ENCODE measurements around the gene ACOT4.
A peak's percentile ranks its signal among the peaks of the same experiment; 100 is the strongest.
"Not testable (repeated sequence)": the region's sequence is repeated elsewhere in the genome, so short reads cannot be mapped to it uniquely, and the experiment has no call there.

ACOT4 gene

GRCh38 chr14:73591690-73592449 lies at the start of gene ACOT4:
Gene ACOT4, plus strand, starts transcription at chr14:73591873. Its CDS starts 87 bp downstream, at chr14:73591960.
- H3K27ac ChIP-seq: peak within 1 kb of the TSS; percentile 43
- TF ChIP-seq, protein P1, sequence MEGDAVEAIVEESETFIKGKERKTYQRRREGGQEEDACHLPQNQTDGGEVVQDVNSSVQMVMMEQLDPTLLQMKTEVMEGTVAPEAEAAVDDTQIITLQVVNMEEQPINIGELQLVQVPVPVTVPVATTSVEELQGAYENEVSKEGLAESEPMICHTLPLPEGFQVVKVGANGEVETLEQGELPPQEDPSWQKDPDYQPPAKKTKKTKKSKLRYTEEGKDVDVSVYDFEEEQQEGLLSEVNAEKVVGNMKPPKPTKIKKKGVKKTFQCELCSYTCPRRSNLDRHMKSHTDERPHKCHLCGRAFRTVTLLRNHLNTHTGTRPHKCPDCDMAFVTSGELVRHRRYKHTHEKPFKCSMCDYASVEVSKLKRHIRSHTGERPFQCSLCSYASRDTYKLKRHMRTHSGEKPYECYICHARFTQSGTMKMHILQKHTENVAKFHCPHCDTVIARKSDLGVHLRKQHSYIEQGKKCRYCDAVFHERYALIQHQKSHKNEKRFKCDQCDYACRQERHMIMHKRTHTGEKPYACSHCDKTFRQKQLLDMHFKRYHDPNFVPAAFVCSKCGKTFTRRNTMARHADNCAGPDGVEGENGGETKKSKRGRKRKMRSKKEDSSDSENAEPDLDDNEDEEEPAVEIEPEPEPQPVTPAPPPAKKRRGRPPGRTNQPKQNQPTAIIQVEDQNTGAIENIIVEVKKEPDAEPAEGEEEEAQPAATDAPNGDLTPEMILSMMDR (conservative IDR thresholded peaks at IDR 0.05; ENCODE audit: low read depth): 0 out of 2 replicates have a peak, but pooled peaks have one; percentile 7
- no peak for DNase-seq (ENCODE audit: low spot score)
- CTCF ChIA-PET: interaction anchor here (0.6 to 0.7 kb wide), 2 partner anchors 66 to 1033 kb away, joined by 3 read pairs; no protein-coding TSS in a partner anchor
- POLR2A ChIA-PET (ENCODE audit: low non-redundant PET): no interaction called here

DNA sequence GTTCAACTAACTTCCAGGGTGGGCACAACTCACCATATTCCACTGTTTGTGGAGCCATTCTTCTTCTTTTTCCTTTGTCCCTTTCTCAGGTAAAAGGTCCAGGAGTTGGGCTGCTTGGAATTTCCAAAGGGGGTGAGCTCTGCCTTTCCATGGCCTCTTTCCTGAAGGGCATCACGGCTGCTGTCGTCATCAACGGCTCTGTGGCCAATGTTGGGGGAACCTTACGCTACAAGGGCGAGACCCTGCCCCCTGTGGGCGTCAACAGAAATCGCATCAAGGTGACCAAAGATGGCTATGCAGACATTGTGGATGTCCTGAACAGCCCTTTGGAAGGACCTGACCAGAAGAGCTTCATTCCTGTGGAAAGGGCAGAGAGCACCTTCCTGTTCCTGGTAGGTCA lies 48.7 kb upstream of the ACOT4 start:
- CTCF ChIA-PET: not testable (repeated sequence)

GRCh38 chr14:73545353-73545752 lies 46.3 kb upstream of the ACOT4 start:
- H3K27ac ChIP-seq; CTCF ChIA-PET; POLR2A ChIA-PET (ENCODE audit: low non-redundant PET); DNase-seq (ENCODE audit: low spot score): not testable (repeated sequence)

More for the DNA sequence above, 48.7 kb upstream of the ACOT4 start:
- H3K27ac ChIP-seq; POLR2A ChIA-PET (ENCODE audit: low non-redundant PET); DNase-seq (ENCODE audit: low spot score): not testable (repeated sequence)

- CTCF ChIA-PET; DNase-seq (ENCODE audit: low spot score); H3K27ac ChIP-seq; POLR2A ChIA-PET (ENCODE audit: low non-redundant PET): not testable (repeated sequence)
These were observed 42.6 kb upstream of the ACOT4 start for GRCh38 chr14:73549097-73549496.

DNA sequence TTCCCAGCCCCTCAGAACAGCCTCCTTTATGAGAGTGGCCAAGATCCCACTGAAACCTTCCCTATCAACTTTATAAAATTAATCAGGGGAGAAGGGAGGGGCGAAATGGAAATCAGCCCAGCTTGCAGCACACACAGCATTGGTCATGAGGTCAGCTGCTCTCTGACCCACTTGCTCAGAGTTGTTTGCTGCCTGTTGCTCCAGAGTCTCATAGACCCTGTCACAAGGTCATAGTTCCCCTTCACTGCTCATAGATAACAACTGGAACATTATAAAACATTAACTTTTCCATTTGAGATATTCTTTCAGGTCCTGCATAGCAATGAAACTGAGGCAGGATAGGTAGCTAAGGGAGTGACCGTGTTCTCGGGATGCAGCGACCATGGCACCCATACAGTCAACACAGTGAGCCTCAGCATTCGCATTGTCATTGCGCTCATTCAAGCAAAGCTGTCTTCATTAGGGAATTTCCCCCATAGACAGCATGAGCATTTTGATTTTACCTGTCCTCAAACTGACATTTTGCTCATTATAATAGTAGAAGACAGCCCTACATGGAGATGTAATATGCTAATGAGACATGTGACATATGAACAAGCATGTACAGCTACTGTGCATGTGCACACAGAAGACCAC lies 41.7 kb upstream of the ACOT4 start:
- DNase-seq (ENCODE audit: low spot score); H3K27ac ChIP-seq; CTCF ChIA-PET; POLR2A ChIA-PET (ENCODE audit: low non-redundant PET): not testable (repeated sequence)

DNA sequence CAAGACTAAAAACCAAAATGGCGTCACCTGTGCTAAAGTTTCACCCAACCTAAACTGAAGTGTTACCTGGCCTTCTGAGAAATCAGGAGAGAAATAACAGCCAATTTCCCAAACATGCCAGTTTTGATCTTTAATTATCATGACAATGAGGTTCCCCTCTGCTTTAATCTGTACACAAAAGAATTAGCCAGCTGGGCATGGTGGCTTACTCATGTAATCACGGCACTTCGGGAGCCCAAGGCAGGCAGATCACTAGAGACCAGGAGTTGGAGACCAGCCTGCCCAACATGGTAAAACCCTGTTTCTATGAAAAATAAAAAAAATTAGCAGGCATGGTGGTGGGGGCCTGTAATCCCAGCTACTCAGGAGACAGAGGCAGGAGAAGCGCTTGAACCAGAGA lies 37.8 kb upstream of the ACOT4 start:
- H3K27ac ChIP-seq: no peak overlapping the region
- POLR2A ChIA-PET (ENCODE audit: low non-redundant PET): no interaction called here
- CTCF ChIA-PET: no interaction called here
- TF ChIP-seq, protein P1 (conservative IDR thresholded peaks at IDR 0.05; ENCODE audit: low read depth): no peak
- no peak for DNase-seq (ENCODE audit: low spot score)

DNA sequence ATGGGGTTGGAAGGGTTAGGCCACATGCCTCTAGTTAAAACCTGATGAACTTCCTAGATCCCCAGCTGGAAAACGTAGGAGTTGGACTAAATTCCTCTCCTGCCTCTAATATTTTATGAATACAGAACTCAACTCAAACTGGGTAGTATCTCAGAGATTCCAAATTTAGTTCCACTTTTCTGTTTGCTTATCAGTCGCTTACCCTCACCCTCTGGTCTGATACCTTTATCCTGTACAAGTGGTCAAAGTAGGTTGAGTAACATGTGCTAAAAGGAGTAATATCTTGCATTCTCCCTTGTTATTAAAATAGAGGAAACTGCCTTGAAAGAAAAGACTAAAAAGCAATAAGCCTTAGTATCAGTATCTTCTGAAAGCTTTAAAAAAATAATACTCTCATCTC lies 34.5 kb upstream of the ACOT4 start:
- CTCF ChIA-PET; POLR2A ChIA-PET (ENCODE audit: low non-redundant PET); DNase-seq (ENCODE audit: low spot score); H3K27ac ChIP-seq: not testable (repeated sequence)

- H3K27ac ChIP-seq; POLR2A ChIA-PET (ENCODE audit: low non-redundant PET); CTCF ChIA-PET; DNase-seq (ENCODE audit: low spot score): not testable (repeated sequence)
These were observed 33.4 kb upstream of the ACOT4 start for GRCh38 chr14:73558238-73558637.

DNA sequence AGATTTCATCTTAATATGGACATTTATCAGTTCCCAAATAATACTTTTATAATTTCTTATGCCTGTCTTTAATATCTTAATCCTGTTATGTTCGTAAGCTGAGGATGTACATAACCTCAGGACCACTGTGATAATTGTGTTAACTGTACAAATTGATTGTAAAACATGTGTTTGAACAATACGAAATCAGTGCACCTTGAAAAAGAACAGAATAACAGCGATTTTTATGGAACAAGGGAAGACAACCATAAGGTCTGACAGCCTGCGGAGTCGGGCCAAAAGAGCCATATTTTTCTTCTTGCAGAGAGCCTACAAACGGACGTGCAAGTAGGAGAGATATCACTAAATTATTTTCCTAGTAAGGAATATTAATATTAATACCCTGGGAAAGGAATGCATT lies 29.4 kb upstream of the ACOT4 start:
- DNase-seq (ENCODE audit: low spot score); H3K27ac ChIP-seq; CTCF ChIA-PET; POLR2A ChIA-PET (ENCODE audit: low non-redundant PET): not testable (repeated sequence)

DNA sequence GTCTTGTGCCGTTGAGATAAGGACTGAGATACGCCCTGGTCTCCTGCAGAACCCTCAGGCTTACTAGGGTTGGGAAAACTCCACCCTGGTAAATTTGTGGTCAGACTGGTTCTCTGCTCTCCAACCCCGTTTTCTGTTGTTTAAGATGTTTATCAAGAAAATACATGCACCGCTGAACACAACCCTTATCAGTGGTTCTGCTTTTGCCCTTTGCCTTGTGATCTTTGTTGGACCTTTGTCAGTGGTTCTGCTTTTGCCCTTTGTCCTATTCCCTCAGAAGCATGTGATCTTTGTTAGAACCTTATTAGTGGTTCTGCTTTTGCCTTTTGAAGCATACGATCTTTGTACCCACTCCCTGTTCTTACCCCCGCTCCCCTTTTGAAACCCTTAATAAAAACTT lies 29.0 kb upstream of the ACOT4 start:
- CTCF ChIA-PET; POLR2A ChIA-PET (ENCODE audit: low non-redundant PET): not testable (repeated sequence)

GRCh38 chr14:73566431-73566830 lies 25.2 kb upstream of the ACOT4 start:
- DNase-seq (ENCODE audit: low spot score); H3K27ac ChIP-seq; POLR2A ChIA-PET (ENCODE audit: low non-redundant PET); CTCF ChIA-PET: not testable (repeated sequence)

More for the DNA sequence above, 29.0 kb upstream of the ACOT4 start:
- not testable (repeated sequence) for H3K27ac ChIP-seq; DNase-seq (ENCODE audit: low spot score)

DNA sequence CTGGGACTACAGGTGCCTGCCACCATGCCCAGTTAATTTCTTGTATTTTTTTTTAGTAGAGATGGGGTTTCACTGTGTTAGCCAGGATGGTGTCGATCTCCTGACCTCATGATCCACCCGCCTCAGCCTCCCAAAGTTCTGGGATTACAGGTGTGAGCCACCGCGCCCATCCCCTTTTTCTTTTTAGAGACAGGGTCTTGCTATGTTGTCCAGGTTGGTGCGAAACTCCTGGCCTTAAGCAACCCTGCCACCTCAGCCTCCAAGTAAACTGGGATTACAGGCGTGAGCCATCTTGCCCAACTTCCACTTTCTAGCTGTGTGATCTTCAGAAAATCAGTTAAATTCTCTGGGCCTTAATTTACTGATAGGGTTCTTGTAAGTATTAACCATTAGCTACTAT lies 24.7 kb upstream of the ACOT4 start:
- H3K27ac ChIP-seq; DNase-seq (ENCODE audit: low spot score): not testable (repeated sequence)
- ChIA-PET POLR2A (ENCODE audit: low non-redundant PET) (interaction anchor here (0.6 kb wide), 1 partner anchor 58 kb away, joined by 7 read pairs; no protein-coding TSS in a partner anchor), CTCF (interaction anchor here (2.1 kb wide), 1 partner anchor 58 kb away, joined by 7 read pairs; no protein-coding TSS in a partner anchor)
